ENCODE results near the gene SMC2. TPM values are rescaled to one million over a fixed set of nuclear protein-coding genes. Genes with fewer than 3 reads are reported as not detected.

SMC2 gene
- 10 to 100 TPM in 1 of 2 donors, 1 to 10 TPM in 1; 7.9 to 11.0 TPM for total RNA-seq

DNA sequence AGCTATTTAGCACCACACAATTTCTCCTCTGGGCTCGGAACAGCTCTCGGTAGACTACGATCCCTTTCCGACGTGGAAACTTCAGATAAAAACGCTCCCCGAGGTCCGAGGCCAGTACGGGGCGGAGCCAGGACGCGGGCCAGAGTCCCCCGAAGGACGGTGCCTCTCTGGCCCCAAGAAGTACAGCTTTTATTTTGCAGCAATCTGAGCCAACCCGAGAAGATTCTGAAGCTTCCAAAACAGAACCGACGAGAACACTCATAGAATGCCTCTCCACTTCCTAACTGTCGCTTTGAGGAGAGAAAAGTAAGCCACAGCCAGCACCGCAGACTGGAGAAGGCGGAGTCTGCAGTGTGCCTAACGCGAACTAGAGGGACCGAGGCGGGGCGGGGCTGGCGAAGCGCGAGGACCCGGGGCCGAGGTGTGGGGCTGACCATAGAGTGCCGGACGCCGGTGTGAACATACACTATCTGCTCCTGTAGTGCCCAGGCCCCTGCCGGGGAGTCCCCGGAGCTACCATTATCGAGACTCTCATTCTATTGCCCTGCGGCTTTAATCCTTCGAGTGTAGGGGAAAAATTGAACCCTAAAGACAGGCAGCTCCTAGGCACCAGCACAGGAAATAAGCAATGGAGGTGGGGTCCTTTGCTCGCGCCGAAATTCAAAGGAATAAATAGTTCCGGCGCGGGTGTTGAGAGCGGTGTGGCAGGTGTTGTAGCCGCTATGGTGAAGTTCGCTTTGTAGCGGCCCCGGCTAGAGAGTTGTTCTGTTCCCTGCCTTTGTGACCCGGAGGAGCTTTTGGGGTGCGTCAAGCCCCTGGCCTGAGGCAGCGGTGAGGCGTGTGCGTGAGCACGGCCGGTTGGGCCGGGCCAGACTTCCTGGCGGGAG is at the start of gene SMC2:
Gene SMC2 (plus strand): TSS at position 663 of the 887 bp plus-strand sequence. CDS start 1,076 bp downstream, outside the sequence.
- H3K9me3 ChIP-seq: no peaks in the 10 kb centered on the region
- no peaks in the 10 kb centered on the region for H3K27me3 ChIP-seq (replicated peaks; ENCODE audit: insufficient read depth)
- peak within 1 kb of the TSS; percentile 59 to 62 for H3K4me3 ChIP-seq
- peak; percentile 90 for DNase-seq (ENCODE audit: low spot score)
- peak within 1 kb of the TSS; percentile 92 to 94 for H3K27ac ChIP-seq
- no peaks in the 10 kb centered on the region for H3K36me3 ChIP-seq
- WGBS: 0% methylated on average over 58 of the region's 58 CpGs
- no peaks in the 10 kb centered on the region for H3K4me1 ChIP-seq (replicated peaks)
- intact Hi-C loops (cut with DNase I): no loop called here
- TF ChIP-seq POLR2A (IDR thresholded peaks at IDR 0.05): peak; percentile 80
- TF ChIP-seq, protein P1, sequence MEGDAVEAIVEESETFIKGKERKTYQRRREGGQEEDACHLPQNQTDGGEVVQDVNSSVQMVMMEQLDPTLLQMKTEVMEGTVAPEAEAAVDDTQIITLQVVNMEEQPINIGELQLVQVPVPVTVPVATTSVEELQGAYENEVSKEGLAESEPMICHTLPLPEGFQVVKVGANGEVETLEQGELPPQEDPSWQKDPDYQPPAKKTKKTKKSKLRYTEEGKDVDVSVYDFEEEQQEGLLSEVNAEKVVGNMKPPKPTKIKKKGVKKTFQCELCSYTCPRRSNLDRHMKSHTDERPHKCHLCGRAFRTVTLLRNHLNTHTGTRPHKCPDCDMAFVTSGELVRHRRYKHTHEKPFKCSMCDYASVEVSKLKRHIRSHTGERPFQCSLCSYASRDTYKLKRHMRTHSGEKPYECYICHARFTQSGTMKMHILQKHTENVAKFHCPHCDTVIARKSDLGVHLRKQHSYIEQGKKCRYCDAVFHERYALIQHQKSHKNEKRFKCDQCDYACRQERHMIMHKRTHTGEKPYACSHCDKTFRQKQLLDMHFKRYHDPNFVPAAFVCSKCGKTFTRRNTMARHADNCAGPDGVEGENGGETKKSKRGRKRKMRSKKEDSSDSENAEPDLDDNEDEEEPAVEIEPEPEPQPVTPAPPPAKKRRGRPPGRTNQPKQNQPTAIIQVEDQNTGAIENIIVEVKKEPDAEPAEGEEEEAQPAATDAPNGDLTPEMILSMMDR (IDR thresholded peaks at IDR 0.05): no peak
- TF ChIP-seq POLR2AphosphoS5 (IDR thresholded peaks at IDR 0.05): peak; percentile 85

DNA sequence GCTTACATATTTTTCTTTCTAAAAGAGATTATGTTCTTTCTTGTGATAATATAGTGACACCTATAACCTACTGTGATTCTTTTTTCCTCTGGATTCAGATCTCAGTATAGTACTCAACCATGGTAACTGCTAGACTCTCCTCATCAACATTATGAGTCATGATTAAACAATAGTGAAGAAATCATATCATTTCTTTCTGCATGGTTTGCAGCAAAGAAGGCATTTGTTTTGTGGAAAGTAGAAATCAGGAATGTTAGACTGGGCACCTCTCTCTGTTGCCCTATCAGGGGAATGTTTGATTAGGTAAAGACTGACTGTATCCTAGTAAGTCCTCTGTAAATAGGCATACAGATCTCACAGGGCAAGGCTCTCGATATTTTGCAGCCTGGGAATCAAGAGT is 25.6 kb upstream of the SMC2 start:
- H3K27ac ChIP-seq: no peak overlapping the region
- H3K27me3 ChIP-seq (replicated peaks; ENCODE audit: insufficient read depth): no peaks in the 10 kb centered on the region
- WGBS: 78% methylated on average over 1 of the region's 1 CpG
- TF ChIP-seq, protein P1 (IDR thresholded peaks at IDR 0.05): no peak
- no peak for TF ChIP-seq POLR2A (IDR thresholded peaks at IDR 0.05)
- no peak for TF ChIP-seq POLR2AphosphoS5 (IDR thresholded peaks at IDR 0.05)
- no peak for DNase-seq (ENCODE audit: low spot score)
- intact Hi-C loops (cut with DNase I): no loop called here
- H3K4me3 ChIP-seq: no peak overlapping the region
- no peaks in the 10 kb centered on the region for H3K9me3 ChIP-seq
- H3K4me1 ChIP-seq (replicated peaks): no peaks in the 10 kb centered on the region
- H3K36me3 ChIP-seq: no peaks in the 10 kb centered on the region

DNA sequence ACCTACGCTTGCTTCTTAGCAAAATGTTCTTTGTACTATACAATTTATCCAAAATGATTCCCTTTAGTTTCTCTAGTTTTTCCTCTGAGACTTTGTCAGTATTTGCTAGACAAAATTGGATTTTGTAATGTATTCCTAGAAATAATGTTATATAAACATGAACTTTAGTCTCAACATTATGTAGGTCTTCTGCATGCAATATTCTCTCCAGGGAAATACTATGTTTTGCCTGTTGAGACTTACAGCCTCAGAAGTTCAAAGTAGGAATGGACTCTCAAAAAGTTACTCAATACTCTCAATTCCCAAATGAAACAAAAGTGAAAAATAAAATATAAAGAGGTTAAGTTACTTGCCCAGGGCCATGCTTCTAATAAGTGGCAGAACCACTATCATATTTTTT is 24.8 kb upstream of the SMC2 start:
- Histone ChIP-seq H3K9me3 (no peaks in the 10 kb centered on the region), H3K4me3 (no peak overlapping the region), H3K4me1 (replicated peaks) (no peaks in the 10 kb centered on the region), H3K36me3 (no peaks in the 10 kb centered on the region), H3K27ac (no peak overlapping the region), H3K27me3 (replicated peaks; ENCODE audit: insufficient read depth) (no peaks in the 10 kb centered on the region)
- WGBS: 100% methylated on average over 1 of the region's 1 CpG
- TF ChIP-seq, protein P1 (IDR thresholded peaks at IDR 0.05): no peak
- TF ChIP-seq POLR2A (IDR thresholded peaks at IDR 0.05) (no peak), POLR2AphosphoS5 (IDR thresholded peaks at IDR 0.05) (no peak)
- intact Hi-C loops (cut with DNase I): no loop called here
- DNase-seq (ENCODE audit: low spot score): no peak

DNA sequence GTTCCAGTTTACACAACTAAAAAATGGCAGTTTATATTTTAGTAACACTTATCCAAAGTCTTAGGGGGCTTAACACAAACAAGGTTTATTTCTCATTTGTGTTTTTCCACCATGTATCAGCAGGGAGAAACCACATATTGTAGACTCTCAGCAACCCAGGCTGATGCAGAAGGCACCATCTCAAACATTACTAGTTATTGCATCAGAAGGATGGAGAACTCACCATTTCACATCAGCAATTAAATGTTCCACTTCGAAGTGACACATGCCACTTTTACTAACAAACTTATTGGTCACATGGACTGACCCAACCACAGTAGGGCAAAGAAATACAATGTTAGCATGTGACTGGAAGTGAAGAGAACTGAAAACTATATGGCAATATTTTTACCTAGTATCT is 22.5 kb upstream of the SMC2 start:
- intact Hi-C loops (cut with DNase I): no loop called here
- 96% methylated on average over 1 of the region's 1 CpG for WGBS
- TF ChIP-seq, protein P1 (IDR thresholded peaks at IDR 0.05): no peak
- TF ChIP-seq POLR2A (IDR thresholded peaks at IDR 0.05): no peak
- no peaks in the 10 kb centered on the region for H3K36me3 ChIP-seq
- H3K9me3 ChIP-seq: no peaks in the 10 kb centered on the region
- H3K4me1 ChIP-seq (replicated peaks): no peaks in the 10 kb centered on the region
- H3K27me3 ChIP-seq (replicated peaks; ENCODE audit: insufficient read depth): no peaks in the 10 kb centered on the region
- no peak overlapping the region for H3K4me3 ChIP-seq
- H3K27ac ChIP-seq: no peak overlapping the region
- DNase-seq (ENCODE audit: low spot score): no peak
